Testis (tissue), 2 donors: ENCODE results near the gene PLCD1.

Experiments
- POLR2A ChIP-seq: fragments of 450-650 bp; IDR thresholded peaks from one replicate; pipeline ENCODE4 v1.6.1; 2017; ENCODE audit warnings: antibody characterized with exemption, mild to moderate bottlenecking, moderate library complexity
- TF ChIP-seq, protein P1 (sequence below), 3 experiments: fragments of 450-650 bp in 2 of 3; fragments of 200-600 bp in 1 of 3; sonication (generic) in 1 of 3; IDR thresholded peaks; one replicate each; pipeline ENCODE4 v1.5.1; 2016 to 2019; ENCODE audit warnings: antibody characterized with exemption in 3 of 3, mild to moderate bottlenecking in 2 of 3, moderate library complexity in 1 of 3

DNA sequence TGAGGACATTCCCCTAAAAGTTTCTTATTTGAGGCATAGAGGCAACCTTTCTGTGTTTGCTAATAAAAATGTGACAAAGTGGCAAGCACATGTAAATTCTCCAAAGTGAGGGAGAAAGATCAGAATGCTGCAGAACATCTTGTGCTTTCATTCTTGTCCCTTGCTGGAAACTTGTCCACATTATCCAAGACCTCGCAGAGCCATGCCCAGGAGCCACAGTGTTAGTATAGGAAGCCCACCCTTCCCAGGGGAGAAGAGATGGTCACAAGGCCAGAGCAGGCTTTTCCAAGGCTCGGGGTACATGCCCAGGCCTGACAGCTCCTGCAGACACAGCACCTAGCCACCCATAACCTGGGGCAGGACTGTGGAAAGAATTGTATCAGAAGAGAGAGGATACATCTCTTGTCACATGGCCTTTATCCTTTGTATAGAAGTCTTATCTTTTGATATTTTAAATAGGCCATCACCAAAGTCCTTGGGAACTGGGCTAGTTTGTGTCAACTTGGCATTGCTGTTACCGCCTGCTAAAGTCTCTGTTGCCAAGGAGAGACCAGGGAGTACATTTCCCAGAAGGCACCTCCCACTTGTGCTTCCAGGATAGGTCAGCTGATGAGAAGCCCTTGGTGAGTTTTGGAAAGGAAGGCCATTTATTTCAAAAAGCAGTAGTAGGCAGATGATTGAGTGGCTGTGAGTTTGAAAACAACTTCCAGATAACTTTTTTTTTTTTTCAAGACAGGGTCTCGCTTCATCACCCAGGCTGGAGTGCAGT, 20.1 kb upstream of the PLCD1 start:
- TF ChIP-seq, protein P1, sequence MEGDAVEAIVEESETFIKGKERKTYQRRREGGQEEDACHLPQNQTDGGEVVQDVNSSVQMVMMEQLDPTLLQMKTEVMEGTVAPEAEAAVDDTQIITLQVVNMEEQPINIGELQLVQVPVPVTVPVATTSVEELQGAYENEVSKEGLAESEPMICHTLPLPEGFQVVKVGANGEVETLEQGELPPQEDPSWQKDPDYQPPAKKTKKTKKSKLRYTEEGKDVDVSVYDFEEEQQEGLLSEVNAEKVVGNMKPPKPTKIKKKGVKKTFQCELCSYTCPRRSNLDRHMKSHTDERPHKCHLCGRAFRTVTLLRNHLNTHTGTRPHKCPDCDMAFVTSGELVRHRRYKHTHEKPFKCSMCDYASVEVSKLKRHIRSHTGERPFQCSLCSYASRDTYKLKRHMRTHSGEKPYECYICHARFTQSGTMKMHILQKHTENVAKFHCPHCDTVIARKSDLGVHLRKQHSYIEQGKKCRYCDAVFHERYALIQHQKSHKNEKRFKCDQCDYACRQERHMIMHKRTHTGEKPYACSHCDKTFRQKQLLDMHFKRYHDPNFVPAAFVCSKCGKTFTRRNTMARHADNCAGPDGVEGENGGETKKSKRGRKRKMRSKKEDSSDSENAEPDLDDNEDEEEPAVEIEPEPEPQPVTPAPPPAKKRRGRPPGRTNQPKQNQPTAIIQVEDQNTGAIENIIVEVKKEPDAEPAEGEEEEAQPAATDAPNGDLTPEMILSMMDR (IDR thresholded peaks at IDR 0.05), result no peak
- no peak for TF ChIP-seq POLR2A
